G401 (cell line): ENCODE data around the gene SAMD7. TPM values are rescaled to one million over a fixed set of nuclear protein-coding genes. Genes with fewer than 3 reads are reported as not detected.
A peak's percentile ranks its signal among the peaks of the same experiment; 100 is the strongest.

Experiments used
- DNase-seq: peaks from one replicate; pipeline ENCODE4 v3.0.0-alpha.2; 2015; ENCODE audit warnings: low spot score
- in situ Hi-C: cut with HindIII; loops from 2 replicates; pipeline ENCODE4 v1.10.0; 2016; ENCODE audit warnings: low sequenced_read_pairs, mixed read lengths
- total RNA-seq: library from RNA; depleted of rRNA; stranded (reverse); fragments of >200 nt; shearing (Covaris generic); gene quantifications from 2 replicates; pipeline ENCODE4 v1.2.3, GENCODE V29; 2014

The SAMD7 gene
- total RNA-seq, 1 experiment from 2014 or later, result not detected

DNA sequence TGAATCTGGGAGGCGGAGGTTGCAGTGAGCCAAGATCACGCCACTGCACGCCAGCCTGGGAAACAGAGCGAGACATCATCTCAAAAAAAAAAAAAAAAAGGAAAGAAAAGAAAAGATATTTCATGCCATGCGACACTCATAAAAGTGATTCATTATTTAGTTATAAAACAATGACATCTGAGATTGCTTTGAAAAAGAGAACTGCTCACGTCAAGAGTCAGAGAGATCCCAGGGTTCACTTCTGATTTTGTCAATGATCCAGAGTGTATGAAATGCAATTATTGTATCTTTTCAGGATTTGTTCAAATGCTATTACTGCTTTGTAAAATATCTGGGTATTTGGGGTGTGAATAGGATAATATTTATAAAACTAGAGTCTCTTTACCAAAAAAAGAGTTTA lies 6.0 kb upstream of the SAMD7 start:
- in situ Hi-C loops, result no loop called here
- no peak for DNase-seq

DNA sequence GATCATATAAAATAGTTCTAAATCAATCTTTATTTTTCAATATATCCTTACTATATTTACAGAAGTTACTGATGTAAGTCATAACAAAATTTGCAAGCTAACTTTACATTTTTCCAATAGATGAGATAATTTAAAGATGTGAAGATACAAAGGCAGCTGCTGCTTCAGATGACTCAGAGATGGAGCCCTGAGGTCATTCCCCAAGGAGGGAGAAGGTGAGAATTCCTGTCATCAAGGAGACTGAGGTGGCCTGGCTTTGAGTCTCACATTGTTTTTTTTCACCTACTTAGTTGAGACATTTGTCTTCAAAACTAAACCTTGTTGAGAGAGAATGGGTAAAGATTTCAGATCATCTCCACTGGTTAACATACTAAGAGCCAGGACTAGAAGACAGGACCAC lies 3.9 kb upstream of the SAMD7 start:
- no peak for DNase-seq
- in situ Hi-C loops, result no loop called here

GRCh38 chr3:169907944-169908343 lies 3.4 kb upstream of the SAMD7 start:
- DNase-seq, result no peak

DNA sequence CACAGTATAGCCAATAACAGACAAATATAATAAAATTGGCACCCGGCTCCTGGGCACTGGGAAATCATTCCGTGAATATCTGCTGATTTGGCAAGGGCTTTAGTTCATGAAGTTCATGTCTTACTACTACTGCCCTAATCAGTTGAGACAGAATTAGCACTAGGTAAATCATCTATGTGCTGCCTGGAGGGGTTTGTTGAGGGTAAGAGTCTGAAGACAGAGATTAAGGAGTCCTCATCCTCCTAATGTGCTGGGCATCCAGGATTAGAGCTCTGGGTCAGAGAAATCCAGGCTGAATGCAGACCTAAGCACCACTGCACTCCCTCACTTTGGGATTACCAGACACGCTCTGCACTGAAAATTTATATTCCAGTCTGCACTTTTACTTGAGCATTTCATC lies 2.0 kb downstream of the SAMD7 start:
- DNase-seq, result no peak
- in situ Hi-C loops, result no loop called here

More at GRCh38 chr3:169907944-169908343, 3.4 kb upstream of the SAMD7 start:
- in situ Hi-C loops, result no loop called here

DNA sequence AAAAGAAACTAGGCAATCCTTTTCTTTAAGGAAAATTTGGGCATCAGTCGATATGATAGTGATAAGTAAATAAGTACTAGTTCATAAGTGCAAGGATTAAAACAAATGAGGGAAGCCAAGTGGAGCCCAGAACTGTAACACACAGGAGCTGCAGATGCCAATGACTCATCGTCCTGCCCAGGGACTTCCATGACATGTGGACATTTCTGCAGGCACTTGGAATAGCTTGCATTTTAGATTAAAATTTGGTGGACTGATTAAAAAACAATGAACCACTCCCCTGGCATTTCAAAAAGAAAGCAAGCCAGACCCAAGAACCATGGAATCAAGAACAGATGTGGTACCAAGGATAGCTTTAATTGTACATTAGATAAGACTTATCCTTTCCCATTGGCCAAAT lies 2.9 kb downstream of the SAMD7 start:
- in situ Hi-C loops, result no loop called here
- DNase-seq, result no peak

GRCh38 chr3:169923189-169923588 lies 11.8 kb downstream of the SAMD7 start:
- peak; percentile 48 for DNase-seq
- in situ Hi-C loops, result no loop called here

GRCh38 chr3:169923831-169924230 lies 12.5 kb downstream of the SAMD7 start:
- in situ Hi-C loops, result no loop called here
- DNase-seq, result peak; percentile 7

GRCh38 chr3:169929830-169930519 lies 18.6 kb downstream of the SAMD7 start:
- no peak for DNase-seq

DNA sequence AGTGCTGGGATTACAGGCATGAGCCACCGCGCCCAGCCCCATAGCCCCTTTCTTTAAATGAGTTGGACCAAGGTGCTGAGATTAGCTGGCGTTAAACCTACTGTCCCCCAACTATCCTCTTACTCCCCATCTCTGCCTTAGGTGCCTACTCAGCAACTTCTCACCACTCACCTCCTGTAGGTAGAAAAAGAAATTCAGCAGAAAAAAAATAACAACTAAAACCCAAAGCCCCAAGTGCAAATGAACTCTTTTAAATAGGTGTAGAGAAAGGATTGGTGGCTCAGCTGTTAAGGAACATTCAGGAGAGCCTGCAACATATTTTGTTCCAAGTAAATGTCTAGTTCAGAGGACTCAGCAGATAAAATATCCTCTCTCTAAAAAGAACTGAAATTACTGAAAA lies 19.5 kb downstream of the SAMD7 start:
- no peak for DNase-seq
- in situ Hi-C loops, result no loop called here

More at GRCh38 chr3:169929830-169930519, 18.6 kb downstream of the SAMD7 start:
- in situ Hi-C loops, result no loop called here

GRCh38 chr3:169931747-169932520 lies 20.6 kb downstream of the SAMD7 start:
- in situ Hi-C loops, result no loop called here
- no peak for DNase-seq

DNA sequence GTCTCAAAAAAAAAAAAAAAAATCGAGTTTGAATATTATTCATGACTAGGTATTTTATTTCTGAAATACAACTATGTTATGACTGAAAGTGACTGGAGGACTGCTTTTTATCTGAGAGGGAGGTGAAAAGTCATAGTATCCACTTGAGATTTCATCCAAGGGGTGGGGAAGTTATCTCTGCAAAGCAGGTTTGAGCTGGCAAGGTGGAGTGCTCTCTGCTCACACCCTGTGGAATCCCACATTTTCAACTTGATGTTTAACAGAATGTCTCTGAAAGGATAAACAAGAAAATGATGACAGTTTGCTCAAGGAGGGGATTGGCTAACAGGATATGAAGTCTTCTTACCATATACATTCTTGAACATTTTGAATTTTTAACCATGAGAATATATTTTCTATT lies 27.9 kb downstream of the SAMD7 start:
- in situ Hi-C loops, result no loop called here
- DNase-seq, result no peak

DNA sequence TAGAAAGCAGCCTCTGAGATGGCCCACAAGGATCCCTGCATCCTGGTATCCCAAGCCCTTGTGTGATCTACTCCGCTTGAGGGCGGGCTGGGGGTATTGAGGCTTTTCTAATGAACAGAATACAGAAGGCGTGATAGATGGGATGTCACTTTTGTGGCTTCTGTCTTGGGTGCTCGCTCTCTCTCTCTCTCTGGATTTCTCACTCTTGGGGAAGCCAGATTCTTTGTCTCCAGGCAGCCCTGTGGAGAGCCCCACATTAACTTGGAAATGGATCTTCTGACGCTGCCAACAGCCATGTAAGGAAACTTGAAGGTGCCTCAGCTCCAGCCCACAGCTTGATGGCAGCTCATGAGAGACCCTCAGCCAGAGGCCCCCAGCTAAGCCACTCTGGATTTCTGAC lies 28.4 kb downstream of the SAMD7 start:
- DNase-seq, result no peak
- in situ Hi-C loops, result no loop called here

DNA sequence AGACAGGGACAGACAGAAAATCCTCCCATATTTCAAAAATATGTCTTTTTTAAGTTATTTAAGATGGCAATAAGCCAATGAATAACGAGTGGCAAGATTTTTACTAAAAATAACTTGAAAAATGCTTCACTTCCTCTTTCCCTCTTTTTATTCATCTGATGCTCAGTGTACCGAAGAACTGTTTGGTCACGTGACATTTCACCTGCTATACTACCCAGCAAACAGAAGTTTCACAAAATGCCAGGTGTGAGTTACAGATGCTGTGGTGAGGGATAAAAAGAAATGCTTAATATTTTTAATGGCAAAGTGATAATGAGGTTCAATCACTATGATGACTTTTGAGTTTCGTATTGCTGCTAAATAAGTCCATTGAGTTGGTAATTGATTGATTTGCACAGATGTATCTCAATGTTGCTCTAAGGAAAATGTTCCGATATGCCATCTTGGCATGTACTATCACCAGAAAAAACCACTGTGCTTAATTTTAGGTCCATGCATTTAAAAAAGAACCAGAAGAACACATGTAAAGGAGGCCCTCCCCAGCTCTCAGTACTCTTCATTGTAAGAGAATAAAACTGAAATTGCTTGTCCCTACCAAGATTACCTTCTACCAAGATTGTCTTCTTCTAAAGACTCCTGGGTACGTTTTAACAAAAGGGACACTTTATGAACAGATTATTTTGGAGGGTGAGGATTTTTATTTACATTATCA lies 29.3 kb downstream of the SAMD7 start:
- in situ Hi-C loops, result no loop called here
- no peak for DNase-seq

- in situ Hi-C loops, result no loop called here
- no peak for DNase-seq
Measured at GRCh38 chr3:169945313-169945712, 33.9 kb downstream of the SAMD7 start.

GRCh38 chr3:169946336-169946735 lies 35.0 kb downstream of the SAMD7 start:
- no peak for DNase-seq
- in situ Hi-C loops, result no loop called here

DNA sequence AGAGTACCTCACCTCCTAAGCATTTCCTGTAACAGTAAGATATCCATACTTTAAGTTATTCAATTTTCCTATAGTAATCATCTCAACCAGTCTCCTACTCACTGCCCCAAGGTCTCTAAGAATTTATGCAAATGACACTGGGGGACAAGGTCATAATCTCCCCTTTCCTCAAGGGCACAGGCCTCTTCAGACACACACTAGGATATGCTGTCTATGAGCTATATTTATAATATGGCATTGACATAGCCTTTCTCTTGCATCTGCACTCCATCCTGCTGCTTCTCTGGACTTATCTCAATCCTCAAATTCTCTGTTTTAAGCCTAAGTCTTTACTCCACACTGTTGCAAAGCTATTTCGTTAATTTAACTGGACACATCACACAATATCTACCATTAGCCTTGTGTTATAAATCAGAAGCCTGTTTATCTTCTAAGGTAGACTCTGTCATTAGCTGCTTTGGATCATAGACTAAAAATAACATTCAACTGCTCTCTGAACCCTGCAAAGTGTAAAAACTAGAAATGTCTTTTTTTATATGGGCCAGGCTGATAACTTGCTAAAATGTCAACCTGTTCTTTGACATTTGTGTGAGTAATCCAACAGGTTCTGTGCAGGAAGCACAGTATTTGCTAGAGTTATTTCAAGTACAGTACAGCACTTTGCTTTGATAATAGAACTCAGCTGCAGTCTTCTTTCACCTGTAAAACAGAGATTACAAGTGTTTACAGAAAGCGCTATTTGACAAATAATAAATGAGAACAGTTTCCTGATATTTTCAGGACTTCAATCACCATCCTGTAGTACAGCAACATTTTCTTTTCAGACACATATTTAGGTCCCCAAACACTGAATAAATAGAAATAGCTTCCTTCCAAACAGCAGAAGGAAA lies 37.4 kb downstream of the SAMD7 start:
- in situ Hi-C loops, result no loop called here
- DNase-seq, result no peak

GRCh38 chr3:169952045-169952444 lies 40.7 kb downstream of the SAMD7 start:
- in situ Hi-C loops, result no loop called here
- no peak for DNase-seq

GRCh38 chr3:169953462-169954141 lies 42.2 kb downstream of the SAMD7 start:
- DNase-seq, result no peak
- in situ Hi-C loops, result no loop called here
